SK-N-MC (cell line): ENCODE results near the gene MS4A4E.
A peak's percentile ranks its signal among the peaks of the same experiment; 100 is the strongest.
"Not testable (repeated sequence)": the region's sequence is repeated elsewhere in the genome, so short reads cannot be mapped to it uniquely, and the experiment has no call there.

Experiments used
- DNase-seq: peaks from one replicate; pipeline ENCODE4 v3.0.0-alpha.2; 2011; ENCODE audit warnings: low read depth, low spot score
- H3K27ac ChIP-seq: fragments of 200-600 bp; sonication (generic); 2 replicates; pipeline ENCODE4 v1.5.1; 2016; ENCODE audit warnings: mixed run types
- H3K36me3 ChIP-seq: fragments of 200-600 bp; sonication (generic); 2 replicates; pipeline ENCODE4 v1.6.1; 2017; ENCODE audit warnings: antibody characterized with exemption, low read length, mixed read lengths; ENCODE audit not compliant: insufficient read depth
- H3K4me3 ChIP-seq: fragments of 200-600 bp; sonication (generic); 2 replicates; pipeline ENCODE4 v1.5.1; 2016
- H3K9ac ChIP-seq: fragments of 200-600 bp; sonication (generic); 2 replicates; pipeline ENCODE4 v1.8.0; 2017; ENCODE audit warnings: mixed run types, mixed read lengths; ENCODE audit not compliant: insufficient read length
- H3K9me3 ChIP-seq: fragments of 200-600 bp; sonication (generic); 2 replicates; pipeline ENCODE4 v1.6.1; 2017; ENCODE audit warnings: low read depth, mild to moderate bottlenecking, antibody characterized with exemption, low read length, moderate library complexity, mixed read lengths
- EZH2 ChIP-seq: fragments of 200-600 bp; sonication (generic); IDR thresholded peaks from one replicate; pipeline ENCODE4 v1.6.1; 2017; ENCODE audit warnings: antibody characterized with exemption
- FOXP2 ChIP-seq: optimal IDR thresholded peaks from 2 replicates; pipeline ENCODE3; 2011; ENCODE audit warnings: mild to moderate bottlenecking, moderate library complexity; ENCODE audit not compliant: insufficient read depth; ENCODE audit errors: extremely low read length, control extremely low read depth
- POLR2AphosphoS5 ChIP-seq: IDR thresholded peaks from 2 replicates; pipeline ENCODE4 v1.6.1; 2012; ENCODE audit warnings: mild to moderate bottlenecking, low read depth, low read length, borderline replicate concordance

The MS4A4E gene

DNA sequence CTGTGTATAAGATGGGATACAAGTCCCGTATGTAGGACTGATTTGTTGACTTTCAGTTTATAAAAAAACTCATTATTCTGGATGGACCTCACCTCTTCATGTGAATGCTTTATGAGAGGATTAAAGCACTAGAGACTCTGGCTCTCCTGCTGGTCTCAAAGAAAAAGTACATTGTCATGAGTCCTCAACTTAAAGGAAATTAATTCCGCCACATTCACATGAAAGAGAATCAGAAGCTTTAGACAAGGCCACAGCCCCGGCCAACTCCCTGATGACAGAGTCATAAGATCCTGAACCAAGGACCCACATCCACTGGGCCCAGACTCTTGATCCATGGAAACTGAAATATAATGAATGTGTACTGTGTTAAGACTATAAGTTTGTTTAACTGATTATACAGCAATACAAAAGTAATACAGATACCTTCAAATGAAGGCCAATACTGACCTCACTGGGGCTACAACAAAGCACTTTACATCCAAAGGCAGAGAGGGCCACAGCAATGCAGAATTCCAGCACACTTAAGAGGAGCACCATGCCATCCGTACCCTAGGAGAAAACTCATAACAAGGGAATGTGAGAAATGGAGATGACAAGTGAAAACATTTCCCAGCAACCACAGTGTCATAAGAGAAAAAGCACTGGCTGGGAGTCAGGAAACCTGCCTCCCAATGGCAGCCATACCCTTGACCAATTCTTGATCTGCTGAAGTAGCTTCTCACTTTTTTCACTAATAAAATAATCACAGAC, 34.6 kb downstream of the MS4A4E start:
- no peaks in the 10 kb centered on the region for H3K36me3 ChIP-seq
- no peak overlapping the region for H3K4me3 ChIP-seq
- H3K9me3 ChIP-seq: no peaks in the 10 kb centered on the region
- DNase-seq: no peak
- no peak overlapping the region for H3K27ac ChIP-seq
- no peak overlapping the region for H3K9ac ChIP-seq
- no peak for TF ChIP-seq EZH2

DNA sequence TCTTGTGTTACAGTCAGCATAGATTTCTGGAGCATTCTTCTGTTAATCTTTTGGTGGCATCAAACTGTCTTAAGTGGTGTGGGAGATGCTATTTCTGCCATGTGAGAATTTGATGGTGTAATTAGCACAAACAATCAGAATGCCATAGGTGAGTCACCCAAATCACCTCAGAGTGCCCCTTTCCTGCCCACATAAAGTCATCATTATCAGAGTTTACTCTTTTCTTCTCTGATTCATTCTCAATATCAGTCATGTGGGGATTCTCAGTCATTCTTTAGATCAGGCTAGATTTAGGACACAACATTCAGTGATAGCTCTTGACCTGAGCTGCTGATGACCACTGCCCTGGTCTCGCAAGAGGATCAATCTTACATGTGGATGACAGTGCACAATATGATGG, 36.3 kb downstream of the MS4A4E start:
- DNase-seq: no peak
- TF ChIP-seq EZH2 (no peak), FOXP2 (no peak), POLR2AphosphoS5 (no peak)
- Histone ChIP-seq H3K9ac (no peak overlapping the region), H3K36me3 (no peaks in the 10 kb centered on the region), H3K9me3 (no peaks in the 10 kb centered on the region), H3K27ac (no peak overlapping the region), H3K4me3 (no peak overlapping the region)

DNA sequence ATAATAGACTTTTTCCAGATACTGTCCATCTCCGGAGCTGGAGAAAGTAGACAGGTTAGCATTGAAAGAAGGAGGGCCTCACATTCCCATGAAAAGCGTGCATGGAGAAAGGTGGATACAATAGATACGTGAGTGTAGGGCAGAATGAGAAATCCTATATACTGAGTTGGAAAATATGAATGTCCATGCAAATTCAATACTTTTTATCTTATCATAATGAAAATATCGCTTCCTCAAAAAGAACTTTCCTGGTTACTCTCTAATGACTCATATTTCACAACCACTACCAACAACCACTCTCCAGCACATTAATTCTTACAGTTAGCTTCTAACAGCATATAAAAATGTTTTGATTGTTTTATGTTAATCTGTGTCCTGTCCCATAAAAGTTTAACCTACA, 38.0 kb downstream of the MS4A4E start:
- no peak overlapping the region for H3K9ac ChIP-seq
- no peaks in the 10 kb centered on the region for H3K36me3 ChIP-seq
- H3K27ac ChIP-seq: no peak overlapping the region
- no peak for DNase-seq
- no peaks in the 10 kb centered on the region for H3K9me3 ChIP-seq
- TF ChIP-seq FOXP2 (no peak), POLR2AphosphoS5 (no peak), EZH2 (no peak)
- no peak overlapping the region for H3K4me3 ChIP-seq

DNA sequence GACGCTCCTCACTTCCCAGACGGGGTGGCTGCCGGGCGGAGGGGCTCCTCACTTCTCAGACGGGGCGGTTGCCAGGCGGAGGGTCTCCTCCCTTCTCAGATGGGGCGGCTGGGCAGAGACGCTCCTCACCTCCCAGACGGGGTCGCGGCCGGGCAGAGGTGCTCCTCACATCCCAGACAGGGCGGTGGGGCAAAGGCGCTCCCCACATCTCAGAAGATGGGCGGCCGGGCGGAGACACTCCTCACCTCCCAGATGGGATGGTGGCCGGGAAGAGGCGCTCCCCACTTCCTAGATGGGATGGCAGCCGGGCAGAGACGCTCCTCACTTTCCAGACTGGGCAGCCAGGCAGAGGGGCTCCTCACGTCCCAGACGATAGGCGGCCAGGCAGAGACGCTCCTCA, 41.6 kb downstream of the MS4A4E start:
- not testable (repeated sequence) for H3K27ac ChIP-seq, H3K9ac ChIP-seq, H3K36me3 ChIP-seq, H3K4me3 ChIP-seq, DNase-seq, H3K9me3 ChIP-seq

DNA sequence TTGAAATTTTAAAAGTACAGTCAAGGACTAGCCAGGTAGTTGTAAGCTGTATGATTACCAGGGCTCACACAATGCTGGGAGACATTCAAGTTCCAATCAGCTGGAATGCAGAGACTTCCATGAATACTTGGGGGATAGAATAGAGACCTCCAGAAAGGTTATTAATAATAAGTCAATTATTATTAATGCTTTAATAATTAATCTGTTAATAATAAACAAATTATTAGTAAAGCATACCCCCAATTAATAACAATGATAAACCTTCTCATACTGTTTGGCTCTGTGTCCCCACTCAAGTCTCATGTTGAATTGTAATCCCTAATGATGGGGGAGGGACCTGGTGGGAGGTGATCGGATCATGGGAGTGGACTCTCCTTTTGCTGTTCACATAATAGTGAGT, 45.5 kb downstream of the MS4A4E start:
- TF ChIP-seq EZH2 (no peak), FOXP2 (no peak), POLR2AphosphoS5 (no peak)
- Histone ChIP-seq H3K4me3 (no peak overlapping the region), H3K27ac (no peak overlapping the region), H3K9ac (no peak overlapping the region), H3K36me3 (no peaks in the 10 kb centered on the region), H3K9me3 (no peaks in the 10 kb centered on the region)
- DNase-seq: no peak

DNA sequence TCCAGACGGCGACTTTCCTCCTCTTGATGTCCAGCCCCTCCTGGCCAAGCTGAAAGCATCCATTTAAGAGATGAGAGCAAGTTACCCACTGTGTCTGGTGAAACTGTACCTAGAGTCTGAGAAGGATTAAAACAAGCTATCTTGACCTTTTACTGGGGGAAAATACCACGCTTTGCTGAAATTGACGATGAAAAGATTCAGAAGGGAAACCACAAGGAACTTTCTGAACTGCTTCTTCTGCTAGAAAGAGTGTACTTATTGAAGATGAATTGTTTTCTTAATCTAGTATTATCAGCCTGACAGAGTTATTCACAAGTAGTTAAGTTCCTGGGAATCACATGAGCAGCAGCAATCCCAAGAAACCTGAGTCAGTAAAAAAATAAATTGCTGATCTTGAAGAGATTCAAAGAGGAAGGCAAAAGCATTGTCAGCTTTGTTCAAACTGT, 47.0 kb downstream of the MS4A4E start:
- Histone ChIP-seq H3K9me3 (no peaks in the 10 kb centered on the region), H3K9ac (no peak overlapping the region), H3K4me3 (no peak overlapping the region), H3K36me3 (no peaks in the 10 kb centered on the region), H3K27ac (no peak overlapping the region)
- DNase-seq: no peak
- TF ChIP-seq POLR2AphosphoS5 (no peak), FOXP2 (no peak), EZH2 (no peak)

DNA sequence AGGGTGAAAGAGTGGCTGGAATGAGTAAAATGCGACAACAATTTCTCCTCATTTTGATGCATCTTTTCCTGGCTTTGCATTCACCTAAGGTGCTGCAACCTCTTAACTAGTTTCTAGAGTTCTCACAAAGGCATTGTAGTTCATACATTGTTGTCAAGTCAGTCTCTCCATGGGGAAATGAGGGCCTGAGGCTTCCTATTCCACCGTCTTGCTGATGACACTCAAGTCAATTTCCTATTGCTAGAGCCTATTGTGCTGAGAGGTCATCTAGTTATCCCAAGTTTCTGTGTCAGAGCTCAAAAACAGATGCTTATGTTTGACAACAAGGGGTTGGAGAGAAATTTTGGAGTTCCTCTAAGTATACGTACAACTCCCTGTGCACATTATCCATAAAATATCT, 48.4 kb downstream of the MS4A4E start:
- no peak overlapping the region for H3K27ac ChIP-seq
- H3K9me3 ChIP-seq: no peaks in the 10 kb centered on the region
- H3K9ac ChIP-seq: no peak overlapping the region
- TF ChIP-seq FOXP2 (no peak), POLR2AphosphoS5 (no peak), EZH2 (no peak)
- H3K4me3 ChIP-seq: no peak overlapping the region
- H3K36me3 ChIP-seq: no peaks in the 10 kb centered on the region
- no peak for DNase-seq

DNA sequence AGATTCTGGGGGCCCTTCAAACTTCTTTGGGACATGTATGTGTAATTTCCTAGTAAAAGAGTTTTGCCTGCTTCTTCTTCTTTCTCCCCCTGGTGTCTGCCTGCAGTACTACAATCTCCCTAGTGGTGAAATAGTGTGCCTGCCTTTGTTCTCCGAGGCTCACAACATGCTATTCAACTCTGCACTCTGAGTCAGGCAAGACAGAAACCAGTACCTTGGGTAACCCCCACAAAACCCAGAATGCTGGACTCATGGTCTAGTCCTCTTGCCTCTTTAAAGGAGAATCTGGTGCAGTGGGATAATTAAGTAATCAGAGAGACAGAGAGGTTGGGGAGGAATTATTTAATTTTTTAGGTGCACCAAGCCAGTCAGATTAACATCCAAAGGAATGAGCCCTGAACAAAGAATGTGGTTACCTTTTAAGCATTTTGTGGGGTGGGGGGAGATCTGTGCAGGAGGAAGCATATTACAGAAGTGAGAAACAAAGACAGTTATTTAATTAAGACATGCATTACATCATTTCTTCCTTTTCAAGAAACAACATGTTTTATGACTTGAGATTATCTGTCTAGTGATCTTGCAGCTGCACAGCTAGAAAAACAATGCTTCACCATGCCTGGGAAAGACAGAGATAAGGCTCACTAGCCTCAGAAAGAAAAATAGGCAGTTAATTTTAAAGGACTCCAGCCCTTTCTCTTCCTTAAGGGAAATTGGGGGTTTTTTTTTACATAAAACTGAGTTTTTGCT, 49.1 kb downstream of the MS4A4E start:
- no peak overlapping the region for H3K27ac ChIP-seq
- H3K36me3 ChIP-seq: no peaks in the 10 kb centered on the region
- no peaks in the 10 kb centered on the region for H3K9me3 ChIP-seq
- TF ChIP-seq EZH2: no peak
- no peak for TF ChIP-seq POLR2AphosphoS5
- TF ChIP-seq FOXP2: no peak
- no peak overlapping the region for H3K9ac ChIP-seq
- H3K4me3 ChIP-seq: no peak overlapping the region
- peak; percentile 14 for DNase-seq

DNA sequence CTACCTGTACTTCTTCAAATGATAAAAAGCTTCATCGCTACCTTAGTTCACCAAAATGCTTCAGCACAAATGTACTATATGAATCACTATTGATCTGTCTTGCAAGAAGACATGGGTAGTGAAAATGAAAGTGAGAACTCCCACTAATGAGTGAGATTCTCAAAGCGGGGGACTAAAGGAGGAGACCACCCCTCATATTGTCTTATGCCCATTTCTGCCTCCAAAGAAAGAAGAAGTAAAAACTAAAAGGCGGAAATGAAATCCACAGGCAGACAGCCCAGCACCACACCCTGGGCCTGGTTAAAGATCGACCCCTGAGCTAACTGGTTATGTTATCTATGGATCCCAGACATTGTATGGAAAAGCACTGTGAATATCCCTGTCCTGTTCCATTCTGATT, 50.4 kb downstream of the MS4A4E start:
- not testable (repeated sequence) for H3K9ac ChIP-seq, H3K4me3 ChIP-seq, H3K9me3 ChIP-seq, DNase-seq, H3K27ac ChIP-seq, H3K36me3 ChIP-seq

DNA sequence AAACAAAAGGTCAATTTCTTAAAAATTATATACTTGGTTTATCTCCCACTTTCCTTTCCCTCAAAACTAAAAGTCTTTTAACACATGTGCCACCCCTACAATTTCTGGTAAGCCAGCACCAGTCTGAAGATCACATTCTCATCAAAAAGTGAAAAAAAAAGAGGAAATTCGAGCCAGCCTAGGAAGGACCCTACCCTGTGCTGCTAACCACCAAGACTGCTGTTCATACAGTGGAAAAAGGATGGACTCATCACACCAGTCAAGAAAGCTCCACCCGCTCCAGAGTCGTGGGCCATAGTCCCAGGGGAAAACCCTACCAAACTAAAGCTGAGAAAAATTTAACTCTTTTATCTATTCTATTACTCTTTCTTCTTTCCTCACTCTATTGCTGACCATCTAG, 54.5 kb downstream of the MS4A4E start:
- not testable (repeated sequence) for H3K27ac ChIP-seq, DNase-seq, H3K4me3 ChIP-seq, H3K9me3 ChIP-seq, H3K9ac ChIP-seq, H3K36me3 ChIP-seq

DNA sequence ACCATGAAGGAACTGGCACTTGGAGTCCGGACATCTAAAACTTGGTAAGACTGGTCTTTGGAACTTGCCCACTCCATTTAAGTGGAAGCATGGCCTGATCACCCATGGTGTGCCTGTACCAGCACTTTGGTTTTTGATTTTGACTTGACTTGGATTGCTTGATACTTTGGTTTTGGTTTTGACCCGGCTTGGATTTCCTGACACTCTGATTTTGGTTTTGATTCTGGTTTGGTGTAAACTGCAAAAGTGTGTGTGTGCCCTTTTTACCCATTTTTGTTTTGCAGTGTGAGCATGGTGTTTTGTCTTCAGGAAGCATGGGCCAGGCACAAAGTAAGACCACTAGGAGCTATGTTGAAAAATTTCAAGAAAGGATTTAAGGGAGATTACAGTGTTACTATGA, 56.8 kb downstream of the MS4A4E start:
- not testable (repeated sequence) for H3K4me3 ChIP-seq, H3K27ac ChIP-seq, H3K9ac ChIP-seq, H3K9me3 ChIP-seq, DNase-seq, H3K36me3 ChIP-seq

DNA sequence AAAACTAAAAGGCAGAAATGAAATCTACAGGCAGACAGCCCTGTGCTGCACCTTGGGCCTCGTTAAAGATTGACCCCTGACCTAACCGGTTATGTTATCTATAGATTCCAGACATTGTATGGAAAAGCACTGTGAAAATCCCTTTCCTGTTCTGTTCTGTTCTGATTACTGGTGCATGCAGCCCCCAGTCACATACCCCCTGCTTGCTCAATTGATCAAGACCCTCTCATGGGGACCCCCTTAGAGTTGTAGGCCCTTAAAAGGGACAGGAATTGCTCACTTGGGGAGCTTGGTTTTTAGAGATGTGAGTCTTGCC, 57.5 kb downstream of the MS4A4E start:
- not testable (repeated sequence) for H3K27ac ChIP-seq, H3K36me3 ChIP-seq, H3K9ac ChIP-seq, H3K9me3 ChIP-seq, H3K4me3 ChIP-seq, DNase-seq
